Muscle of back (tissue), 11 donors: ENCODE measurements around the gene POU2F1. TPM values are rescaled to one million over a fixed set of nuclear protein-coding genes. Genes with fewer than 3 reads are reported as not detected.

Experiments
- DNase-seq, 3 donors: peaks; one replicate each; pipeline versions ENCODE4 v3.0.0 to v3.0.0-alpha.2; 2013
- polyA plus RNA-seq, 10 donors: library from polyadenylated mRNA; unstranded; fragments of 120-200 nt; gene quantifications; one replicate each; pipeline ENCODE4 v1.2.1, GENCODE V29; 2013; ENCODE audit not compliant: insufficient read length in 10 of 10

Gene POU2F1
- polyA plus RNA-seq, 10 donors: 4.4 to 9.4 (median 6.4) TPM

DNA sequence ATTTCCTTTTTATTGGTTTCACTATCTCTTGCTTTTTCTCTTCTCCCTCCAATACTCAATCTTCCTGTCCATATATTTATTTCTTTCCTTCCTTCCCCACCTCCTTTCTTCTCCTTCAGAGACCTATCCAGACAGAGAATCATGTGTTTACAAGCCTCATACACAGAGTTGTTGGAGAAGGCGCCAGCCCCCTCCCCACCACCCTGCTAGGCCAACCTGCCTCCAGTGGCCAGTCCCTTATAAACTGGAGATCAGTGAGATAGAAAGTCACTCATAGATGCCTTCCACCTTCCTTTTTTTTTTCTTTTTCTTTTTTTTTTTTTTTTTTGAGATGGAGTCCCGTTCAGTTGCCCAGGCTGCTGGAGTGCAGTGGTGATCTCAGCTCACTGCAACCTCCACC lies 244.3 kb downstream of the POU2F1 start:
- DNase-seq: no peak

DNA sequence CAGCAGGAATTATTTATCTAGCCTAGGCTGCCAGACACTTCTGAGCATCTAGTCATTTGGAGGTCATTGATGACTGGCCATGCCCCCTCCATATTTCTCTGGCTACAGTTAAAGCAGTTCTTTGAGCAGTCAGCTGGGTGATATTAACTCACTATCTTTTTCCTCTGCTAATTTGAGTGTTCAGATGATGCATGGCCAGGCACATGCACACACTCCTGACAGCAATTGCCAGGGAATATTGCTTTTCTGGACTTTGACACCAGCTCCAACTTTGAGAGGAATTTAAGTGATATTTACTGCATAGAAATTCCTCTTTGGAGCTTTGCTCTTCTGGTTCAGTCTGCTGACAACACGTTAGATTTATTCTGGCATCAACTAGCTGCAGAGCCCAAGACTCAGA lies 245.1 kb downstream of the POU2F1 start:
- DNase-seq: no peak

DNA sequence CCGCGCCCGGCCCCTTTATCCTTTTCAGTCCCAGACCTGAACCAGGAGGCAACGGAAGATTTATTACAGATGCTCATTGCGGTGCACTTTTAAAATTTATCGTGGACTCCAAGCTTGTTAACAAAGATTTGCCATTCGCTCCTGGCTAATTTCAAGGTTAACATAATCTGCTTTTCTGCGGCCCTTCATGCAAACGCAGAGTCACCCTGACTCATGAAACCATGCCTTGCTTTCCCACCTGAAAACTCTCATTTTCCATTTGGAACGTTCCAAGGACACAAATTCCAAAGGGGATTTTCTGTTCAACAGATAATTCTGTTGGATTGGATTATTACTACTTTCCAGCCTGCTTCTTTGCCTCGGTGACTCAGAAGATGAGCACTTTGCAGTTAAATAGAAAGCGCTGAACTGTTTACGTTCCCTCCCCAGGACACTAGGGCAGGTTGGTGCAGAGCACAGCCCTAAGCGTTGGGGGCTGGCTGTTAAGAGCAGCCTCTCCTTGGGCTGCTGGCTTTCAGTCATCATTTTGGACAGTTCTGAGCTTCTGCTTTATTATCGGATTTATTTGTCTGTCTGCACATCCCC lies 246.5 kb downstream of the POU2F1 start:
- DNase-seq: no peak

DNA sequence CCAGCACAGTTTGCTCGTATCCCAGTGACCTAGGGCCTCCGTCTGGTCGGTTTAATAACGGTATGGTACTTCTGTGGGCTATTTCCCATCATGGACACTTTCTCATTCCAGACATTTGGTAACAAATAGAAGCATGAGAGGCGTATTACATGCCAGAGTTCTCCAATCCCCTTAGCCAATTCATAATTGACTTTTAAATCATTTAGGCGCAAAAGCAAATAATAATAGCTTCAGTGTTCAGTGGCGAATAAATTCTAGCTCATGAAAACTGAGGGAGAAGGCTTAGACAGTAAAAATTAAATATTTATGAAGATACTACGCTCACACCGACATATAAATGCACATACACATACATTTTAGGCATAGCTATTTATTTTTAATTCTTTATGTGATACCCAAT lies 247.1 kb downstream of the POU2F1 start:
- DNase-seq: no peak

DNA sequence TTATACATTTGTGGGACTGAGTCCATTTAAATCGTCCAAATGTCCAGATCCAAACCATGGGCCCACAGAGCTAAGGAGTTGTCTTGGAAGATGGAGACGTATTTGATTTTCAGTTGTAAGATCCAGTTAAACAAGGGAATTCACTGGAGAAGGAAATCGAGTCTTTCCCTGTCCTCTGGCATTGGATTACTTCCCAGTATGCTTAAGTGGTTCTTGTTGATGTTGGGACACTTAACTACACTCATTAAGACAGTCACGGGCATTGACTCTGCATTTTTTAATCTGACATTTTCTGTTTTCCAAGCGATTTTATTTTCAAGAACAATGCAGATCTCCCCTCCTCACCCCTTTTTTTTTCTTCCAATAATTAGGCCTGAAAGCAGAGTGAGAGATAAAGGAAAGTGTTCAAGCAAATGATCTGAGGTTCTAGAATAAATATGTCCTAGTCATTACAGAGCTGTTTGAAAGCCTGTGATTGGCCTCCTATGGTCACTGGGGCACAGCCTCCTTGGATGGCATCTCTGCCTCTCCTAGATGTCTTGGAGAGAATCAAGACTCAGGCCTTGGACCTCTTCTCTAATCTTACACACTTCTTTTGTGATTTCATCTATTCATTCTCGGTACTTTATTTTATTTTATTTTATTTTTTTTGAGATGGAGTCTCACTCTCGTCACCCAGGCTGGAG lies 248.7 kb downstream of the POU2F1 start:
- no peak for DNase-seq

DNA sequence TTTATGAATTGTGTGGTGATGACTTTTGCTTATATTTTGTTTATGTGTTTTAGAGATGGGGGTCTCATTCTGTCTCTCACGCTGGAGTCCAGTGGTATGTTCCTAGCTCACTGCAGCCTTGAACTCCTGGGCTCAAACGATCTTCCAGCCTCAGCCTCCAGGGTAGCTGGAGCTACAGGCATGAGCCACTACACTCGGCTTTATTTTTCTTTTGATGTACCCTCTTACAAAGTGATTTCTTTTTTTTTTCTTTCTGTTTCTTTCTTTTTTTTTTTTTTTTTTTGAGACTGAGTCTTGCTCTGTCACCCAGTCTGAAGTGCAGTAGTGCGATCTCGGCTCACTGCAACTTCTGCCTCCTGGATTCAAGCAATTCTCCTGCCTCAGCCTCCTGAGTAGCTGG lies 250.9 kb downstream of the POU2F1 start:
- DNase-seq: no peak

DNA sequence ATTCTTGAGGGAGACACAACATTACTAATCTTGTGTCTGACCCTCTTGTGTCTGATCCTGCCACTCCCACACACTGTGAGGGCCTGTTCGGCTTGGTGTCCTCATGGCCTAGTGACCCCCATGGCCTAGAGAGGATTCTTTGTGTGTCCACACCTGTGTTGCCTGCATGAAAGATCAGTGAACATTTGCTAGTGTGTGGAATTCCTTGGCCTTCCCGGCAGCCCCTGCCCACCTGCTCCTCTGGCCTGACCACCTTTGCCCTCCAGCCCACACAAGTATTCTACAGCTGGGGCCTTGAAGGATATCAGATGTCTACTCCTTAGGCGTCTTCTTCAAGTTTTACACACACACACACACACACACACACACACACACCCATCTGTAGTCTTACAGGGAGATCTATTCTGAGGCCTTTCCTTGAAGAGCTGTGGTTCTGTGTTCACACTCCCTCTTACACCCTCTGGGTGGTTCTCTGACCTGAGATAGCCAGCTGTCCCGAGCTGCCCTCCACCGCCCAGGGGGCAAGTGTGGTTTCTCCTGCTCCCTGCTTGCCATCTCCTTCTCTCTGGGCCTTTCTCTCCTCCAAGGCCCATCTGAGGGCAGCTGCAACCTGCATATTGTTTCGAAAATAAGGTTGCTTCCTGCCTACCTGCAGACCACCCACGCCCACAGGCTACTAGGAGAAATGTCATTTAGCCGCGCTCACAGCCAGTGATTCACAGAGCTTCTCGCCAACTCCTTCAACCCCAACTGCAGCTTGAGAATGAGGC lies 252.3 kb downstream of the POU2F1 start:
- DNase-seq: no peak

DNA sequence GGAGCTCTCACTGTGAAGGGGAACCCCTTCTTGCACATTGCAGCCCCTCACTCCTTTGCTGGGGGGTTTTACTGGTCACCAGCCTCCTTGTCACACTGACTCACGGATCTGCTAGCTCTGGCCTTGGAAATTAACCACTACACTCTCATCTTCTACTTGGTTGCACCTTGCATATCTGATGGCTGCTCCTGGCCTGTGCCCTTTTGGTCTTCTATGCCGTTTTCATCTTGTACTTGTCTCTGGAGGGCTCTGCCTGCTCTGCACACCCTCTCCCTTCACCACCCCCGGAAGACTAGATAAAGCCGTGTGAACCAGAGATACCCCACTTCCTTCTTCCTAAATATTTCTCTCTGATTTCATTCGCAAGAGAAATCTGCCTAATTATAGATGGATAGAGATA lies 253.1 kb downstream of the POU2F1 start:
- no peak for DNase-seq

DNA sequence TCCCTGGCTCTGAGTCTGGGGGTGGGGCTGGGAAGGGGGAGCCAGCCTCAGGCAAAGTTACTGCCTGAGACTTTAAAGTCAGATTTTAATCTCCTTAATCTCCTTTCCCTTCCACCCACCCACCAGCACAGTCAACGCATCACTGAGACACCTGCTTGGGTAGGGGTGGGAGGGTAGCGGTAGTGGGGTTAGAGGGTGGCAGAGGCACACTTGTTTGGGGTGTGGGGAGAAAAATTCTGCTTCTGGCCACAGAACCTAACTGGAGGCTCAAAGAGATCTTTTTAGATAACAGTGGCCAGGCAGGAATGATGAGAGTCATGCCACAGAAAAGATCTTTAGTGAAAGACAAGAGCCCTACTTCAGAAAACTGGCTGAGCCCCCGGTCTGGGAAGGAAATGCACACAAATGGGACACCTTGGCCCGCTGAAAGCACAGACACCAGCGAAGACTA lies 253.5 kb downstream of the POU2F1 start:
- DNase-seq: no peak

DNA sequence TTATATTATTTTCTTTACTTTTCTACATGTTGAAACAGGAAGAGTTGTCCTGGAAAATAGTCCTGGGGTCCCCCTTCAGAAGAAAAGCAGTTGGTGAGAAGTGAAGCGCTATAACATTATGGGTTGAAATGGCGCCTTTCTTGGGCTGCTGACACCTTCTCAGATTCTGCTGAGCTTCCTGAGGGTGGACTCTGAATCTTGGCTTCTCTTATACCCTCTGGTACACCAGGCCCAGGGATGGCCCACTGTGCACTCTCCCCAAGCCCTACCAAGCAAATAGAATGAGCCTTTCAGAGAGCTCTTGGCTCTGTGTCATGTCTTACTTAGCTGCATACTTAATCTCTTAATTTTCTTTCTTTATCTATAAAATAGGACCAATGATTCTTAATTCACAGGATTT lies 255.4 kb downstream of the POU2F1 start:
- no peak for DNase-seq

Other genes starting within 250 kb of the POU2F1 start
- gene ILDR2, start 245.3 kb upstream of the POU2F1 start, polyA plus RNA-seq: 1 to 10 TPM; 1.4 to 3.8 (median 2.2) TPM
- under 1 TPM; 0.12 to 0.91 (median 0.39) TPM for gene MAEL, start 231.6 kb upstream of the POU2F1 start, polyA plus RNA-seq
- under 1 TPM in 8 of 10 donors, not detected in 2; 0.16 to 0.51 (median 0.24) TPM for gene GPA33, start 130.5 kb upstream of the POU2F1 start, polyA plus RNA-seq
- 100 to 1,000 TPM in 5 of 10 donors, 10 to 100 TPM in 5; 46.5 to 138 (median 96.1) TPM for gene STYXL2, start 126.8 kb upstream of the POU2F1 start, polyA plus RNA-seq